Brain microvascular endothelial cell (primary cell): ENCODE measurements around the gene GRIK4.

Source experiments
- DNase-seq: peaks from one replicate; pipeline ENCODE4 v3.0.0-alpha.2; 2020
- H3K27ac ChIP-seq: fragments of 250-450 bp; sonication (Bioruptor Pico); 2 replicates; pipeline ENCODE4 v1.5.1; 2020; ENCODE audit warnings: mild to moderate bottlenecking, moderate library complexity
- H3K27me3 ChIP-seq: fragments of 250-450 bp; sonication (Bioruptor Pico); replicated peaks from 2 replicates; pipeline ENCODE4 v1.5.1; 2020; ENCODE audit warnings: mild to moderate bottlenecking
- H3K36me3 ChIP-seq: fragments of 250-450 bp; sonication (Bioruptor Pico); replicated peaks from 2 replicates; pipeline ENCODE4 v1.5.1; 2020; ENCODE audit warnings: mild to moderate bottlenecking
- H3K4me3 ChIP-seq: 2 replicates; pipeline ENCODE4 v1.5.1; 2011; ENCODE audit warnings: low read depth, mild to moderate bottlenecking, control low read depth, low read length, moderate library complexity
- CTCF ChIP-seq: IDR thresholded peaks from 2 replicates; pipeline ENCODE4 v1.5.1; 2011; ENCODE audit warnings: low read depth, mild to moderate bottlenecking, moderate library complexity, low read length, control low read depth, inconsistent platforms; ENCODE audit errors: missing control alignments
- in situ Hi-C: cut with HindIII; loops from 2 replicates; pipeline ENCODE4 v1.10.0; 2017; ENCODE audit warnings: low sequenced_read_pairs, low pct_ligation_motif_present

The GRIK4 gene

GRCh38 chr11:120548682-120549209 is 37.2 kb downstream of the GRIK4 start:
- Histone ChIP-seq H3K4me3 (no peak overlapping the region), H3K36me3 (no peaks in the 10 kb centered on the region), H3K27me3 (no peaks in the 10 kb centered on the region), H3K27ac (no peak overlapping the region)
- in situ Hi-C loops, result no loop called here
- no peak for TF ChIP-seq CTCF
- no peak for DNase-seq

- in situ Hi-C loops, result no loop called here
- Histone ChIP-seq H3K36me3 (no peaks in the 10 kb centered on the region), H3K4me3 (no peak overlapping the region), H3K27ac (no peak overlapping the region), H3K27me3 (no peaks in the 10 kb centered on the region)
- TF ChIP-seq CTCF, result no peak
- no peak for DNase-seq
Observed at GRCh38 chr11:120549346-120549745, 37.8 kb downstream of the GRIK4 start.

GRCh38 chr11:120550007-120550406 is 38.5 kb downstream of the GRIK4 start:
- no peak for TF ChIP-seq CTCF
- Histone ChIP-seq H3K27me3 (no peaks in the 10 kb centered on the region), H3K36me3 (no peaks in the 10 kb centered on the region), H3K4me3 (no peak overlapping the region), H3K27ac (no peak overlapping the region)
- in situ Hi-C loops, result no loop called here
- no peak for DNase-seq

GRCh38 chr11:120551191-120551590 is 39.6 kb downstream of the GRIK4 start:
- Histone ChIP-seq H3K27ac (no peak overlapping the region), H3K4me3 (no peak overlapping the region), H3K27me3 (no peaks in the 10 kb centered on the region), H3K36me3 (no peaks in the 10 kb centered on the region)
- in situ Hi-C loops, result no loop called here
- DNase-seq, result no peak
- TF ChIP-seq CTCF, result no peak

- peaks cover 2% of the 10 kb centered on the region for H3K27me3 ChIP-seq
- H3K4me3 ChIP-seq, result no peak overlapping the region
- no peak for TF ChIP-seq CTCF
- in situ Hi-C loops, result no loop called here
- H3K36me3 ChIP-seq, result no peaks in the 10 kb centered on the region
- DNase-seq, result no peak
- H3K27ac ChIP-seq, result no peak overlapping the region
Observed at GRCh38 chr11:120554766-120555432, 43.4 kb downstream of the GRIK4 start.

- no peaks in the 10 kb centered on the region for H3K36me3 ChIP-seq
- no peak overlapping the region for H3K27ac ChIP-seq
- DNase-seq, result no peak
- in situ Hi-C loops, result no loop called here
- H3K27me3 ChIP-seq, result peaks cover 2% of the 10 kb centered on the region
- H3K4me3 ChIP-seq, result no peak overlapping the region
- no peak for TF ChIP-seq CTCF
Observed at GRCh38 chr11:120555433-120555773, 43.9 kb downstream of the GRIK4 start.
